HUES48 (cell line): Measurements from ENCODE around the gene LGALS7.
"Not testable (repeated sequence)": the region's sequence is repeated elsewhere in the genome, so short reads cannot be mapped to it uniquely, and the experiment has no call there.

ENCODE experiments used
- H3K27ac ChIP-seq: one replicate; pipeline ENCODE4 v1.7.0; 2013; ENCODE audit warnings: low read depth, low read length, inconsistent platforms
- H3K27me3 ChIP-seq: 2 replicates; pipeline ENCODE4 v1.6.1; 2013; ENCODE audit warnings: mild to moderate bottlenecking, low read length; ENCODE audit not compliant: control insufficient read depth, insufficient read depth
- H3K36me3 ChIP-seq: 2 replicates; pipeline ENCODE4 v1.6.1; 2013; ENCODE audit warnings: low read length; ENCODE audit not compliant: control insufficient read depth, insufficient read depth
- H3K4me1 ChIP-seq: 2 replicates; pipeline ENCODE4 v1.6.1; 2013; ENCODE audit warnings: mild to moderate bottlenecking, low read length; ENCODE audit not compliant: control insufficient read depth, insufficient read depth
- H3K4me3 ChIP-seq: 2 replicates; pipeline ENCODE4 v1.5.1; 2013; ENCODE audit warnings: mild to moderate bottlenecking, low read depth, low read length
- H3K9ac ChIP-seq: 2 replicates; pipeline ENCODE4 v1.6.1; 2013; ENCODE audit warnings: mild to moderate bottlenecking, low read depth, low read length, moderate library complexity
- H3K9me3 ChIP-seq: 2 replicates; pipeline ENCODE4 v1.6.1; 2013; ENCODE audit warnings: low read length; ENCODE audit not compliant: control insufficient read depth, insufficient read depth

LGALS7 gene

DNA sequence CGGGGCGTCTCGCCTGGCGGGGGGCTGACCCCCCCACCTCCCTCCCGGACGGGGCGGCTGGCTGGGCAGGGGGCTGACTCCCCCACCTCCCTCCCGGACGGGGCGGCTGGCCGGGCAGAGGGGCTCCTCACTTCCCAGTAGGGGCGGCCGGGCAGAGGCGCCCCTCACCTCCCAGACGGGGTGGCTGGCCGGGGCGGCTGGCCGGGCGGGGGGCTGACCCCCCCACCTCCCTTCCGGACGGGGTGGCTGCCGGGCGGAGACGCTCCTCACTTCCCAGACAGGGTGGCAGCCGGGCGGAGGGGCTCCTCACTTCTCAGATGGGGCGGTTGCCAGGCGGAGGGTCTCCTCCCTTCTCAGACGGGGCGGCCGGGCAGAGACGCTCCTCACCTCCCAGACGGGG lies 24.5 kb upstream of the LGALS7 start:
- H3K4me1 ChIP-seq, H3K27me3 ChIP-seq, H3K36me3 ChIP-seq, H3K9me3 ChIP-seq, H3K27ac ChIP-seq, H3K9ac ChIP-seq, H3K4me3 ChIP-seq: not testable (repeated sequence)

DNA sequence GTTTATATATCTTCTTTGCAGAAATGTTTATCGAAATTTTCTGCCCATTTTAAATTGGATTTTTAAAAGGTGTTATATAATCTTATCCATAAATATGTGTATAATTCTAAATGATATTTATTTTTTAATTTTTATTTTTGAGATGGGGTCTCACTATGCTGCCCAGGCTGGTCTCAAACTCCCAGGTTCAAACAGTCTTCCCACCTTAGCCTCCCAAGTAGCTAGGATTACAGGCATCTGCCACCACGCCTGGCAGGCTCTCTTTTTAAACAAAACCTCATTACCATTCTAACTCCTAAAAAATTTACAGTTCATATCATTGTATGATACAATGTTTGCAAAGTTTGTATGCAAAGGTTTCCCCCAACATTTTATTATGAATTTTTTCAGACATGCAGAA lies 22.8 kb upstream of the LGALS7 start:
- Histone ChIP-seq H3K9ac (no peak overlapping the region), H3K27me3 (no peaks in the 10 kb centered on the region), H3K36me3 (no peaks in the 10 kb centered on the region), H3K9me3 (peaks cover 7% of the 10 kb centered on the region; the same call in 1 of the 2 replicates), H3K27ac (no peak overlapping the region), H3K4me3 (no peak overlapping the region), H3K4me1 (no peaks in the 10 kb centered on the region)

DNA sequence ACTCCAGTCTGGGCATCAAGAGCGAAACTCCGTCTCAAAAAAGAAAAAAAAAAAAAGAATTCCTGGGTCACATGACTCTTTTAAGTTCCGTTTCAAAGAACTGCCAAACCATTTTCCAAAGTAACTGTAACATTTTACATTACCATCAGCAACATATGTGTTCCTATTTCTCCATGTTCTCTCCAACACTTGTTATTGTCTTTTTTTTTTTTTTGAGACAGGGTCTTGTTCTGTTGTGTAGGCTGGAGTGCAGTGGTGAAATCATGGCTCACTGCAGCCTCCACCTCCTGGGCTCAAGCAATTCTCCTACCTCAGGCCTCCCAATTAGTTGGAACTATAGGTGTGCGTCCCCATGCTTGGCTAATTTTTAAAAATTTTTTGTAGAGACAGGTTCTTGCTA lies 22.2 kb upstream of the LGALS7 start:
- Histone ChIP-seq H3K4me1 (no peaks in the 10 kb centered on the region), H3K36me3 (no peaks in the 10 kb centered on the region), H3K27ac (no peak overlapping the region), H3K9ac (no peak overlapping the region), H3K4me3 (no peak overlapping the region), H3K9me3 (peaks cover 7% of the 10 kb centered on the region; the same call in 1 of the 2 replicates), H3K27me3 (no peaks in the 10 kb centered on the region)

DNA sequence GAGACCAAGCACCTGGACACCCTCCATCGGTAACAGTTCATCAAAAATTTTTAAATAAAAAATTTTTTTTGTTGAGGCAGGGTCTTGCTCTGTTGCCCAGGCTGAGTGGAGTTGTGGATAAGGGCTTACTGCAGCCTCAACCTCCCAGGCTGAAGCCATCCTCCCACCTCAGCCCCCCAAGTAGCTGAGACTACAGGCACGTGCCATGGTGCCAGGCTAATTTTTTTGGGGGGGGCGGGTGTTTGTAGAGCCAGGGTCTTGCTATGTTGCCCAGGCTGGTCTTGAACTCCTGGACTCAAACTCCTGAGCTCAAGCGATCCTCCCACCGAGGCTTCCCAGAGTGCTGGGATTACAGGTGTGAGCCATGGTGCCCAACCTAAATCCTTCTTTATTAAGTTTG lies 20.4 kb upstream of the LGALS7 start:
- no peak overlapping the region for H3K27ac ChIP-seq
- H3K9me3 ChIP-seq = peaks cover under 1% of the 10 kb centered on the region; the same call in 1 of the 2 replicates
- H3K27me3 ChIP-seq = no peaks in the 10 kb centered on the region
- no peaks in the 10 kb centered on the region for H3K36me3 ChIP-seq
- H3K4me3 ChIP-seq = no peak overlapping the region
- no peak overlapping the region for H3K9ac ChIP-seq
- H3K4me1 ChIP-seq = no peaks in the 10 kb centered on the region

DNA sequence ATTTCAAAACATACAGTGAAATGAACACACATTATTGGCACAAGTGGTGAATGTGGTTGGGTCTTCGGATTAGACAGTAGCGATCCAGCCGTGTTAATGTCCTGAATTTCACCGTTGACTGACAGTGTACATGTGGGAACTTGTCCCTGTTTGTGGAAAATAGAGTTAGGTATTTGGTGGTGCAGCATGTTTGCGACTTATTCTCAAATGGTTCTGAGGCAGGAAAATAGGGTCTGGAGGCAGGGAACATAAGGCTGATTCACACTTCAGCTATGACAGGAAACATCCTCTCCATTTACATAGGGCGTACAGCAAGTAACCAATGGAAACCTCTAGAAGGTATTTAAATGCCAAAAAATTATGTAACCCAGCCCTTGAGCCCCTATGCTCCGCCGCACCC lies 19.9 kb upstream of the LGALS7 start:
- H3K27ac ChIP-seq = no peak overlapping the region
- no peak overlapping the region for H3K4me3 ChIP-seq
- no peaks in the 10 kb centered on the region for H3K9me3 ChIP-seq
- no peaks in the 10 kb centered on the region for H3K36me3 ChIP-seq
- H3K4me1 ChIP-seq = no peaks in the 10 kb centered on the region
- H3K27me3 ChIP-seq = no peaks in the 10 kb centered on the region
- no peak overlapping the region for H3K9ac ChIP-seq

DNA sequence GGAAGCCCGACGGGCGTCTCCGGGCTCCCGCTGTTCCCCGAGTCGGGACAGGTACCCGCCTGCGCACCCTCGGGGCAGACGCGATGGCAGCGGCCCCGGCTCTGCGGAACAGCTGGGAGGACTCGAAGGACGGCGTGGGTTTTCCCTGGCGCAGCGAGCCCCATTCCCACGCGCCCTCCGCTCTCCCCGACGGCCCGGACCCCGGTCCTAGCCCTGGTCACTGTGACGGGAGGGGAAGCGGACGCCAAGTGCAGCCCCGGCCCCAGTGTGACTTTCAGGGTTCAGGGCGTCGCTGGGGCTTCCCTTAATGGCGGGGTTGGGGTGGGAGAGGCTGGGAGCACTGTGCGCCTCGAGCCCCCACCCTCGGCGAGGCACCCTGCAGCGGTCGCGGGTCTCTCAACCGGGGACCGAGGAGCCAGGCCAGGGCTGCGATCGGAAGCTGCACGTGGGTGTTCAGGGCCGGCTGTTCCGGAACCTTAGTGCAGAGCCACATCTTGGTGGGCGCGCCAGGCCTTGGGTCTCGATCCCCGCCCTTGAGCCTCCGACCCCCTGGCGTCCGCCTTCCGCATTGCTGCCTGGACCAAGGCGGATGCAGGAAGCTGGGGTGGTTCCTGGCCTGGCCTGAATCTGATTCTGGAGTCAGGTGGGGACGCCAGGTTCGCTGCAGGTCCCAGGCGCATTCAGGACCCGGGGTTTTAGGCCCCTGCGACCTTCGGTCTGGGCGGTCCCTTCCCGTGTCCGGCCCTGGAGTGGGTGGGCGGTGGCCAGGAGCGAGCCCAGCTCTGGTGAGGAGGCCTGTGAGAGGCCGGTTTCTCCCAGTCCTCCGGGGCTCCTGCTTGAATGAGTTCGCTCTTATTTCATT lies 19.2 kb upstream of the LGALS7 start:
- H3K9me3 ChIP-seq = no peaks in the 10 kb centered on the region

DNA sequence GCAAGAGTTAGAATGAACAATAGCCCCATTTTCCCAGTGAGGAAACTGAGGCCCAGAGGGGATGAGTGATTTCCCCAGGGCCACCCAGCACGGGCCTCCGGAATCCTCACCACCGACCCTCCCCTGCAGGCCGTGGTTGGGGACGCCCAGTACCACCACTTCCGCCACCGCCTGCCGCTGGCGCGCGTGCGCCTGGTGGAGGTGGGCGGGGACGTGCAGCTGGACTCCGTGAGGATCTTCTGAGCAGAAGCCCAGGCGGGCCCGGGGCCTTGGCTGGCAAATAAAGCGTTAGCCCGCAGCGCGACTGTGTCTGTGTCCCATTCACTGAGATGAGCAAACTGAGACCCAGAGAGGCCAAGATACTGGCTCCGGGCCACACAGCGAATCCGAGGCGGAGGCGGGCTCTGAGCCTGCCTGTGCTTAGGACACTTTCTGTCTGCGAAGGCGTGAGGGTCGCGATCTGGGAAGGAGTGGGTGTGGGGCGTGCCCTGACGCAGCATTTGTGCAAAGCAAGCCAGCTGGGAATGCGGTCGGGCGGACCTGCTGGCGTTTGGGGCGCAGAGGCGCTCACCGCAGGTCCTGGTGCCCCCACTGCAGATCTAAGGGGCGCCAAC lies 18.2 kb upstream of the LGALS7 start:
- H3K4me1 ChIP-seq, H3K27me3 ChIP-seq, H3K4me3 ChIP-seq, H3K9ac ChIP-seq, H3K36me3 ChIP-seq, H3K9me3 ChIP-seq, H3K27ac ChIP-seq: not testable (repeated sequence)

More for the DNA sequence above, 19.2 kb upstream of the LGALS7 start:
- Histone ChIP-seq H3K9ac (no peak overlapping the region), H3K27me3 (no peaks in the 10 kb centered on the region), H3K4me3 (no peak overlapping the region), H3K4me1 (no peaks in the 10 kb centered on the region), H3K27ac (no peak overlapping the region), H3K36me3 (no peaks in the 10 kb centered on the region)

DNA sequence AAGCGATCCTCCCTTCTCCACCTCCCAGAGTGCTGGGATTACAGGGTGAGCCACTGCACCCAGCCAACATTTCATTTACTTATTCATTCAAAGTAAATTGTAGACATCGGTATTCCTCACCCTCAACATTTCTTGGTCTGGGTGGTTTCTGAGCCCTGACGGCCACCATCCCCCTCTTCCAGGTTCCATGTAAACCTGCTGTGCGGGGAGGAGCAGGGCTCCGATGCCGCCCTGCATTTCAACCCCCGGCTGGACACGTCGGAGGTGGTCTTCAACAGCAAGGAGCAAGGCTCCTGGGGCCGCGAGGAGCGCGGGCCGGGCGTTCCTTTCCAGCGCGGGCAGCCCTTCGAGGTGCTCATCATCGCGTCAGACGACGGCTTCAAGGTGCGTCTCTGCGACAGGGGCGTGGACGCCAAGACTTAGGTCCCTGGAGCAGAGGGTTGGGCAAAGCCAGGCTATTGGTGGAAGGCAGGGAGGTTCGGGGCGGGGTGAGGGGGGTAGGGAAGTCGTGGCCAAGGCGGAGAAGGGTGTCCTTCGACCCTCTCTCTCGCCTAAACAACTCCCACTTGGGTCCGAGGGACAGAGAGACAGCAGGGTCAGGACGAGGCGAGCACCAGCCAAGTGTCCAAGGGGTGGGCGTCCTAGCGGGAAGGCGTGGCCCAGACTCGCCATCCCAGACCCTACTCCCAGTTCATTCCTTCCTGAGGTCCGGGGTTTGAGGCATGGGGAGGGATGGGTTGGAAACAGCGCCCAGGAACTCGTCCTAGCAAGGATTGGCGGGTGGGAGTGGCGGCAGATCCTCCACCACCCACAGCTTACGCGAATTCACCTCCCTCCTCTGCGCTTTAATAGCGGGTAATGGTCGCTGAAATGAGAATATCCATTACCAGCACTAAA lies 17.4 kb upstream of the LGALS7 start:
- not testable (repeated sequence) for H3K27me3 ChIP-seq, H3K36me3 ChIP-seq, H3K9me3 ChIP-seq, H3K27ac ChIP-seq, H3K4me3 ChIP-seq, H3K4me1 ChIP-seq, H3K9ac ChIP-seq

DNA sequence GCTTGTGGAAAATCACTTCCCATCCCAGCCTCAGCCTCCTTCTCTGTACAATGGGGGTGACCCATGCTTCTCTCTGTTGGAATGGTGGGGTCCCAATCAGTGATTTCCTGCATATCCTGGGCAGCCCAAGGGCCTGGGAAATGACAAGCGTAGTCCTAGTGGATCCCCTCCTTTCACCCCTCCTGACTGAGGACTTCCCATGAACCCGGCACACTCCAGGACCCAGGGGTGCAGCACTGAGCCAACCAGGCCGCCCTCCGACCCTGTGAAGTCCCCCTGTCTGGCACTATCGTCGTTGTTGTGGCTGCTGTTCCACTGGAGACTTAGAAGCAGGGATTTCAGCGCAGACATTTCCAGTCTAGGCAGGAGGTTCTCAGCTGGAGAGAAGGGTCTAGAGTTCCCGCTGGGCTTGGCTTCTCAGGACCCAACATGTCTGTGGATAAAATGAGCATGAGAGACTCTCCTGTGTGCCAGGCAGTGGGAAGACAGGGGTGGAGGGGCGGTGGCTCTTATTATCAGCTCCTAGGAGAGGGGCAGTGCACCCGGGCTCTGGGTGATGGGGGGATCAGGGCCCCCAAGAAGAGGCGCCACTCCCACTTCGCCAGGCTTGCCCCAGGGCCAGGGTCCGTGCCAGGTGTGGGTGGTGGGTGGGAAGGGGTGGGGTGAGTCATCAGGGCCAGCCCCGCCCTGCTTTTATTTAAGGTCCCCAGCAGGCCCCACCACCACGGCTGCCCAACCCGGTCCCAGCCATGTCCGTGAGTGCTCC lies 15.3 kb upstream of the LGALS7 start, which contains the start of gene LGALS7B:
Gene LGALS7B, plus strand, starts transcription at position 723 of the 766 bp plus-strand sequence. Its CDS starts 27 bp downstream, at position 750.
- Histone ChIP-seq H3K9ac (no peak within 1 kb of the TSS), H3K27ac (no peak within 1 kb of the TSS), H3K36me3 (no peaks in the 10 kb centered on the region)

DNA sequence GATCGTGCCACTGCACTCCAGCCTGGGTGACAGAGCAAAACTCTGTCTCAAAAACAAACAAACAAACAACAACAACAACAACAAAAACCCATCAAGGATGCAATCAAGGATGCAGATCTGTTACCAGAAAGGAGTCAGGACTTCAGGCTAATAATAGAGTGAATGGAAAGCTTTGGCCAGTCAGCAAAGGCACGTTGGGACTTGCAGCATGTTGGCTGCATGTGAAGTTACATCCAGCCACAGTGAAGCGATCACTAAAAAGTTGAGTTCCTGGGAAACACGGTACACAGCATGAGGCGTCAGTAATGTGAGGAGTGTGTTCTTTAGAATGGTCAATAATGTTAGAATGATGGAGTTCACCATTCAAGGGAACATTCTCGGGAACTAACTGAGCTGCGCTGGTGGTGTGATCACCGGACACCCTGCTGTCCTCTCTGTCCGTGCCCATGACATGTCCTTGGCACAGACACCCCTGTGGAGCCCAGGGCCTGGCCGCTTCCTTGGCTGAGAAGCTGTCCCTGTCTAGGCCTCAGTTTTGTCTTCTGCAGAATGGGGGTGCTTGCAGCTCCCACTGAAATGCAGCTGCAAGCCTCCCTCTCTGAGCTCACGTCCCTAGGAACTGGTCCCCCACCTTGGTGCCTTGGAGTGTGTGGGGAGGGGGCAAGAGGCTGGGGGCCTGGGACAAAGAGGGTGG lies 13.4 kb upstream of the LGALS7 start:
- H3K27ac ChIP-seq = no peak overlapping the region
- H3K4me1 ChIP-seq = no peaks in the 10 kb centered on the region
- H3K27me3 ChIP-seq = no peaks in the 10 kb centered on the region
- H3K9ac ChIP-seq = no peak overlapping the region
- no peaks in the 10 kb centered on the region for H3K36me3 ChIP-seq
- H3K4me3 ChIP-seq = no peak overlapping the region
- H3K9me3 ChIP-seq = no peaks in the 10 kb centered on the region

More for the DNA sequence above, 15.3 kb upstream of the LGALS7 start, which contains the start of gene LGALS7B:
- Histone ChIP-seq H3K9me3 (no peaks in the 10 kb centered on the region), H3K4me1 (no peaks in the 10 kb centered on the region), H3K27me3 (no peaks in the 10 kb centered on the region), H3K4me3 (no peak within 1 kb of the TSS)
